Measurements from ENCODE around the gene ATP8A1. TPM values are rescaled to one million over a fixed set of nuclear protein-coding genes. Genes with fewer than 3 reads are reported as not detected.

ATP8A1 gene
- total and polyA plus RNA-seq, 2 of the 8 experiments (the other 6 are each of a cell fraction or from before 2014, with no cell fraction given), result 3.7 to 14.9 TPM

DNA sequence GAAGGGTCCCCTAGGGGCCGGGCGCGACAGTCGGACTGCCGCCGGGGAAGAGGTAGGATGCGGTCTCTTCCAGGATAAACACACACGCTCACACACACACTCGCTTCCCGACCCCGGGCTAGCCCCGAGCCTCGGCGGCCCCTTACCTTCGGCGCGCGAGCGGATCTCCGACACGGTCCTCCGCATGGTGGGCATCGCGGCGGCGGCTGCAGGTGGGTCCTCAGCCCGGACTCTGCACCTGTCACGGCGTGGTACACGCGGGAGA, 294 bp downstream of the ATP8A1 start:
- Histone ChIP-seq H3K9me3 (ENCODE audit: insufficient read depth in 2 of 2, low read depth in 1 of 2, low read length in 1 of 2) (peaks cover 0 to 1% of the 10 kb centered on the region in 2 experiments; a peak in 1 of 4 replicates), H4K8ac (ENCODE audit: extremely low read depth, insufficient read depth, low read length) (peak overlapping the region; percentile 36), H4K5ac (ENCODE audit: insufficient read length, low read depth, low read length) (no peak overlapping the region), H3K27ac (ENCODE audit: low read depth, low read length) (no peak overlapping the region), H3K4ac (replicated peaks; ENCODE audit: insufficient read length, low read depth, low read length) (no peak overlapping the region), H3K79me1 (ENCODE audit: low read depth, low read length) (no peaks in the 10 kb centered on the region), H3K4me1 (replicated peaks in 1 of 4; ENCODE audit: control insufficient read depth in 3 of 4, insufficient read depth in 4 of 4, low read length in 3 of 4) (peaks cover 0 to 10% (median 2%) of the 10 kb centered on the region in 4 experiments; a peak in 3 of 7 replicates), H3K27me3 (replicated peaks in 1 of 4; ENCODE audit: control insufficient read depth in 3 of 4, extremely low read depth in 1 of 4, insufficient read depth in 3 of 4, low read length in 3 of 4) (peaks cover 0 to 2% (median 0%) of the 10 kb centered on the region in 4 experiments; a peak in 1 of 7 replicates), H3K36me3 (ENCODE audit: control insufficient read depth in 2 of 4, insufficient read depth in 4 of 4, low read length in 3 of 4) (no peaks in the 10 kb centered on the region), H3K4me2 (ENCODE audit: insufficient read depth in 1 of 2, low read depth in 2 of 2, low read length in 2 of 2) (peak overlapping the region; percentile 88 to 89), H4K91ac (replicated peaks; ENCODE audit: insufficient read length, low read length) (no peak overlapping the region), H2BK120ac (replicated peaks; ENCODE audit: low read depth, low read length) (no peak overlapping the region), H3K9ac (replicated peaks in 1 of 4; ENCODE audit: extremely low read depth in 1 of 4, low read depth in 3 of 4, low read length in 3 of 4) (peak overlapping the region; percentile 36 to 58 (median 47); a peak in 6 of 7 replicates), H3K56ac (replicated peaks; ENCODE audit: insufficient read length, low read depth, low read length) (no peak overlapping the region), H2AK5ac (ENCODE audit: low read depth, low read length) (no peak overlapping the region), H3K4me3 (ENCODE audit: extremely low read depth in 1 of 4, insufficient read depth in 2 of 4, low read depth in 3 of 4, low read length in 4 of 4) (peak overlapping the region; percentile 77 to 82 (median 80)), H4K20me1 (replicated peaks in 1 of 2; ENCODE audit: control insufficient read depth in 1 of 2, insufficient read depth in 2 of 2, low read length in 2 of 2) (no peaks in the 10 kb centered on the region), H3K23me2 (ENCODE audit: low read depth, low read length) (peaks cover 14% of the 10 kb centered on the region), H2BK12ac (ENCODE audit: low read depth, low read length) (no peak overlapping the region), H3K18ac (ENCODE audit: extremely low read depth, low read length) (no peak overlapping the region), H2AFZ (ENCODE audit: low read length) (peak overlapping the region; percentile 48; the same call in 1 of the 2 replicates), H3K23ac (ENCODE audit: insufficient read length) (no peak overlapping the region), H3K14ac (ENCODE audit: insufficient read length) (no peak overlapping the region), H2BK5ac (ENCODE audit: low read depth, low read length) (no peak overlapping the region), H3K79me2 (ENCODE audit: control insufficient read depth in 1 of 2, insufficient read depth in 2 of 2, low read length in 2 of 2) (peaks cover 0 to 10% of the 10 kb centered on the region in 2 experiments; a peak in 1 of 4 replicates), H2BK20ac (ENCODE audit: low read length) (no peak overlapping the region), H2BK15ac (ENCODE audit: low read length) (no peak overlapping the region)
- no CpG with 5 or more reads among the region's 31 CpGs for WGBS, 2 experiments (ENCODE audit: extremely low coverage in 1 of 2, insufficient coverage in 1 of 2, insufficient read length in 1 of 2, insufficient replicate concordance in 2 of 2, low coverage in 1 of 2, low lambda C conversion rate in 2 of 2, missing lambda C conversion rate in 1 of 2)
- ChIA-PET POLR2A (ENCODE audit: partially characterized antibody) (interaction anchor here (0.8 to 1.4 kb wide), 5 partner anchors 10 to 181 kb away, joined by 3 to 6 read pairs (median 3); no protein-coding TSS in a partner anchor), CTCF (ENCODE audit: partially characterized antibody) (interaction anchor here (0.6 to 1.4 kb wide), 5 partner anchors 10 to 269 kb away, joined by 3 to 5 read pairs (median 4); no protein-coding TSS in a partner anchor)
- TF ChIP-seq RBBP5 (IDR thresholded peaks at IDR 0.05; ENCODE audit: borderline replicate concordance, low read depth, low read length), result peak; percentile 63; the same call in 1 of the 2 replicates
- no peak for TF ChIP-seq CHD1 (IDR thresholded peaks at IDR 0.05; ENCODE audit: low read depth, low read length)
- TF ChIP-seq KDM4A (IDR thresholded peaks at IDR 0.05; ENCODE audit: low read depth, low read length, severe bottlenecking), result peak; percentile 7
- peak; percentile 51; the same call in 1 of the 2 replicates for TF ChIP-seq PHF8 (conservative IDR thresholded peaks at IDR 0.05; ENCODE audit: low read depth, low read length)
- 0 out of 4 replicates have a peak, but pooled peaks of 1 of the 2 experiments have one; percentile 46 for TF ChIP-seq SIN3A (conservative IDR thresholded peaks at IDR 0.05 in 1 of 2, IDR thresholded peaks at IDR 0.05 in 1 of 2; ENCODE audit: low read depth in 1 of 2, low read length in 2 of 2)
- no peak for TF ChIP-seq SP1 (IDR thresholded peaks at IDR 0.05; ENCODE audit: low read depth, low read length)
- 0 out of 2 replicates have a peak, but pooled peaks have one; percentile 32 for TF ChIP-seq SUZ12 (IDR thresholded peaks at IDR 0.05; ENCODE audit: low read length)
- TF ChIP-seq RXRA (IDR thresholded peaks at IDR 0.05; ENCODE audit: insufficient read depth, low read depth, low read length), result no peak
- FAIRE-seq (no peak), DNase-seq (ENCODE audit: low read depth in 1 of 2, low spot score in 2 of 2) (peak in 1 of 2 experiments; percentile 69)
